ENCODE results near the gene SCG3. TPM values are rescaled to one million over a fixed set of nuclear protein-coding genes. Genes with fewer than 3 reads are reported as not detected.

The SCG3 gene
- total RNA-seq, 2 experiments from 2014 or later, result not detected

DNA sequence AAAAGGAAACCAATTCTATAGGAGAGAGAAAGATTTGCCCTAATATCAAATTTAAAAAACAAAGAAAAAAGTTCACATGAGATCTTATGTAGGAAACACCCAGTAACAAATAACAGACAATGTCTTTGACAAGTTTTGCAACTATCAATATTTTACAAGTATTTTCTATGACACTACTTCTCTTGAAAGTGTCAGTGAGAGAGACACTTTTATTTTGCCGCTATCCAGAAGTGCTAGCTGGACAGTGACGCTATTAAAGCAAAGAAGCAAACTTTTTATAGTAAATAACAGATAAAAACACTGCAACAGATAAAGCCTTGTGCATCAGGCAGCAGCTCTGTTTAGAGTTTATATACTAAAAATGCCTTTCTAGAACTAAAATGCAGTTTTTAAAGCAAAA, 42.9 kb downstream of the SCG3 start:
- Mint-ChIP-seq H3K36me3 (ENCODE audit: low read depth) (peaks cover 18% of the 10 kb centered on the region), H3K27ac (peak overlapping the region; percentile 34), H3K27me3 (no peaks in the 10 kb centered on the region), H3K4me1 (ENCODE audit: low read depth) (peaks cover 58% of the 10 kb centered on the region), H3K4me3 (no peak overlapping the region), H3K9me3 (no peaks in the 10 kb centered on the region)
- no peak for DNase-seq
- intact Hi-C loops (cut with micrococcal nuclease), result no loop called here
- CTCF ChIA-PET, result no interaction called here
- no peak for ATAC-seq
- POLR2A ChIA-PET, result interaction anchor here (1.6 kb wide), 1 partner anchor 13 kb away, joined by 6 read pairs; no protein-coding TSS in a partner anchor
- TF ChIP-seq, protein P1, sequence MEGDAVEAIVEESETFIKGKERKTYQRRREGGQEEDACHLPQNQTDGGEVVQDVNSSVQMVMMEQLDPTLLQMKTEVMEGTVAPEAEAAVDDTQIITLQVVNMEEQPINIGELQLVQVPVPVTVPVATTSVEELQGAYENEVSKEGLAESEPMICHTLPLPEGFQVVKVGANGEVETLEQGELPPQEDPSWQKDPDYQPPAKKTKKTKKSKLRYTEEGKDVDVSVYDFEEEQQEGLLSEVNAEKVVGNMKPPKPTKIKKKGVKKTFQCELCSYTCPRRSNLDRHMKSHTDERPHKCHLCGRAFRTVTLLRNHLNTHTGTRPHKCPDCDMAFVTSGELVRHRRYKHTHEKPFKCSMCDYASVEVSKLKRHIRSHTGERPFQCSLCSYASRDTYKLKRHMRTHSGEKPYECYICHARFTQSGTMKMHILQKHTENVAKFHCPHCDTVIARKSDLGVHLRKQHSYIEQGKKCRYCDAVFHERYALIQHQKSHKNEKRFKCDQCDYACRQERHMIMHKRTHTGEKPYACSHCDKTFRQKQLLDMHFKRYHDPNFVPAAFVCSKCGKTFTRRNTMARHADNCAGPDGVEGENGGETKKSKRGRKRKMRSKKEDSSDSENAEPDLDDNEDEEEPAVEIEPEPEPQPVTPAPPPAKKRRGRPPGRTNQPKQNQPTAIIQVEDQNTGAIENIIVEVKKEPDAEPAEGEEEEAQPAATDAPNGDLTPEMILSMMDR (IDR thresholded peaks at IDR 0.05), result no peak

DNA sequence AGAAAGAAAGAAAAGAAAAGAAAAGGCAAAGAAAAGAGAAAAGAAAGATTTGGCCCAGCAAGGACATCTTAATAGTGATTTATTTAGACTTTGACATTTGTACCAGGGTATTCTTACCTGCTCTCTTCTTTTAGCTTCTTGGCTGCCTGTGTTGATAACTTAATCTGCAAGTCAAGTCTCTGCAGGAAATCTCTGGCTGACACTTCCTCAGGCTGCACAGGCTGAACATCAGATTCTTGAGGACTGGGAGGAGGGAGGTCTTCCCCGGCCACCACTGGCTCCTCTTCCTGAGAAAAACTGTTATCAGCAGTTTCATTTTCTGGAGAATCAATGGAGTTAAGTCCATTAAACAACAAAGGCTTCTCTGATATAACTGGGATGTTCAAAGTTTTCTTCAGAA, 43.4 kb downstream of the SCG3 start:
- POLR2A ChIA-PET, result interaction anchor here (1.6 kb wide), 1 partner anchor 12 kb away, joined by 6 read pairs; no protein-coding TSS in a partner anchor
- no peak overlapping the region for H3K4me3 Mint-ChIP-seq

DNA sequence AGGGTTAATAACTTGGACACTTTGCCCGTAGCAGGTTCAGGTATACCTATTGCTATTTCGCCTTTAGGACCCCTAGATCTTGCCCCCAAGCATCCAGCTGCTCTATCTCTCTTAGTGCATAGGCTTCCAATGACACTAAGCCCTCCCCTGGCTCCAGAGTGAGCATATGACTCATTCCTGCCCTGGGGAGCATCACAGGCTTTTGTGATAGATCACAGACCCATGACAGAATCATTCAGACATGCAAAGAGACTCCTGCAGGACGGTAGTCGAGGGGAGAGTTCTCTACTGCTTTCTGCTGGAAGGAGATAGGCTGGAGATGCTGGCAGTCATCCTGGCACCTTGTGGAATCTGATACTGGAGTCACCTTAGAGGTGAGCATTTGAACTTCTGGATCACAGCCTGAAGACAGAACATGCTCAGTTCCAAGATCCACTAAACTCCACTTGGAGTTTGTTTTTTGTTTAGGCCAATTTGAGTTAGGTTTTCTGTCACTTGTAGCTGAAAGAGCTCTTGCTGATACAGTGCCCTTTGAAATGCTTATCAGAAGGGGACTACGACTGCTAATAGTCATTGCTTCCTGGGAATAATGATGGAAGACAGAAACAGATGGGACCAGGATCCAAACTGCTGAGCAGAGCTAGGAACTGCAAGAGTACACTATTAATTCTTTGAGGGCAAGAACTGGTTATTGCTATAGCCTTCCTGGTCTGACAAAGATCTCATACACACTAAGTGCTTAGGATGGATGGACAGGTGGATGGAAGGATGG, 45.2 kb downstream of the SCG3 start:
- ChIA-PET CTCF (interaction anchor here (1.3 to 2.8 kb wide), 2 partner anchors 50 to 76 kb away, joined by 5 to 11 read pairs; no protein-coding TSS in a partner anchor), POLR2A (interaction anchor here (1.1 kb wide), 2 partner anchors 11 to 13 kb away, joined by 3 to 6 read pairs; no protein-coding TSS in a partner anchor)
- intact Hi-C loops (cut with micrococcal nuclease), result no loop called here
- Mint-ChIP-seq H3K27ac (peak overlapping the region; percentile 45), H3K27me3 (no peaks in the 10 kb centered on the region), H3K4me3 (no peak overlapping the region), H3K9me3 (peaks cover 2% of the 10 kb centered on the region), H3K36me3 (ENCODE audit: low read depth) (peaks cover 13% of the 10 kb centered on the region), H3K4me1 (ENCODE audit: low read depth) (peaks cover 67% of the 10 kb centered on the region)
- DNase-seq, result peak; percentile 71
- ATAC-seq, result peak; percentile 89
- TF ChIP-seq, protein P1 (IDR thresholded peaks at IDR 0.05), result no peak

More for the DNA sequence above, 43.4 kb downstream of the SCG3 start:
- DNase-seq, result no peak
- TF ChIP-seq, protein P1 (IDR thresholded peaks at IDR 0.05), result no peak
- Mint-ChIP-seq H3K9me3 (no peaks in the 10 kb centered on the region), H3K27ac (peak overlapping the region; percentile 34), H3K36me3 (ENCODE audit: low read depth) (peaks cover 18% of the 10 kb centered on the region), H3K4me1 (ENCODE audit: low read depth) (peaks cover 59% of the 10 kb centered on the region), H3K27me3 (no peaks in the 10 kb centered on the region)
- no peak for ATAC-seq
- intact Hi-C loops (cut with micrococcal nuclease), result no loop called here
- CTCF ChIA-PET, result interaction anchor here (0.6 kb wide), 1 partner anchor 52 kb away, joined by 3 read pairs; no protein-coding TSS in a partner anchor

DNA sequence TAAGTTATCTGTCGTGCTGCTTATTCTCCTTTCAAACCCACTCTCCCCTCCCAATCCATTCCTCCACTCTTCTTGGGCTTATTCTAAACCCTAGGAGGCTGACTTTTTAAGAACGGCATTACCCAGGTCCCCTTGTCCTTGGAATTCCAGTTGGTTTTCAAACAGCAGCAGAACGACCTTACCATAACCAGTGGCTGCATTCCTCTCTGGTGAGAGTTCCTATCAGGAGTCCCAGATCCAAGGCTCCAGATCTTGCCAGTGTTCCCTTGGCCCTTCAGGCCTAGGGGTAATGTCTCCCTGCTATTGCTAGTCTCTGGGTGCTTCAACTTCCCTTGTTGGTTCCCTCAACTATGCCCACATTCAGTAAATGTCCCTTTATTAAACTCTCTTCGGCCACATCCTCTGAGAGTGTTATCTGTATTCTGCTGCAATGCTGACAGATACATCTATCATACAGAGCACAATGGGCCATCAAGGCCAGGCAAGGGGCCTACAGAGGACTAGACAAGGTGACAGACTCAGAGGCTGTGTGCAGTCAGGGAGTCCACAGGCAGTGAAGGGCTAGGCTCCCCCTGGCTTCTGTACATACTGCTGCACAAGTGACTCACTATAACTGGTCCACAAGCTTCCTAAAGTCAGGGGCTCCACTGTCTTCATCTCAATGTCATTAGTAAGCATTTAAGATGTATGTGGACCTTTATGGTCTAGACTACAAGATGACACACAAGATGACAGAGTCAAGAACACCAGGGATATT, 46.0 kb downstream of the SCG3 start:
- ATAC-seq (peak; percentile 75), DNase-seq (peak; percentile 52)
- TF ChIP-seq, protein P1 (IDR thresholded peaks at IDR 0.05), result no peak
- POLR2A ChIA-PET, result no interaction called here
- Mint-ChIP-seq H3K36me3 (ENCODE audit: low read depth) (peaks cover 7% of the 10 kb centered on the region), H3K4me1 (ENCODE audit: low read depth) (peaks cover 70% of the 10 kb centered on the region), H3K27me3 (no peaks in the 10 kb centered on the region), H3K27ac (peak overlapping the region; percentile 29), H3K9me3 (peaks cover 2% of the 10 kb centered on the region), H3K4me3 (no peak overlapping the region)
- CTCF ChIA-PET, result interaction anchor here (0.6 to 2.8 kb wide), 4 partner anchors 8 to 50 kb away, joined by 3 to 11 read pairs (median 3); partner anchors contain the start of gene LYSMD2
- intact Hi-C loops (cut with micrococcal nuclease), result no loop called here

All from activated CD8-positive, alpha-beta T cell treated with anti-CD3 and anti-CD28 coated beads for 36 hours (primary cell).